Endodermal cell (in vitro differentiated cells): ENCODE results near the gene ITPRIPL2. TPM values are rescaled to one million over a fixed set of nuclear protein-coding genes. Genes with fewer than 3 reads are reported as not detected.

Source experiments
- DNase-seq: peaks from one replicate; pipeline ENCODE4 v3.0.0-alpha.2; 2017
- H3K27ac ChIP-seq: 2 replicates; pipeline ENCODE4 v1.5.1; 2013; ENCODE audit warnings: mild to moderate bottlenecking, low read depth, low read length, moderate library complexity
- H3K27me3 ChIP-seq: 2 replicates; pipeline ENCODE4 v1.6.1; 2013; ENCODE audit warnings: mild to moderate bottlenecking, low read length, moderate library complexity; ENCODE audit not compliant: insufficient read depth, control insufficient read depth, poor library complexity, severe bottlenecking
- H3K36me3 ChIP-seq: 2 replicates; pipeline ENCODE4 v1.7.0; 2013; ENCODE audit warnings: mild to moderate bottlenecking, low read length, moderate library complexity; ENCODE audit not compliant: control insufficient read depth, insufficient read depth
- H3K4me1 ChIP-seq: one replicate; pipeline ENCODE4 v1.7.0; 2013; ENCODE audit warnings: low read length; ENCODE audit not compliant: control insufficient read depth, insufficient read depth
- H3K4me3 ChIP-seq: 2 replicates; pipeline ENCODE4 v1.5.1; 2013; ENCODE audit warnings: mild to moderate bottlenecking, low read length, moderate library complexity
- H3K9ac ChIP-seq: 2 replicates; pipeline ENCODE4 v1.6.1; 2013; ENCODE audit warnings: mild to moderate bottlenecking, low read length, moderate library complexity; ENCODE audit not compliant: poor library complexity, severe bottlenecking; ENCODE audit errors: extremely low read depth
- H3K9me3 ChIP-seq: 2 replicates; pipeline ENCODE4 v1.6.1; 2013; ENCODE audit warnings: mild to moderate bottlenecking, low read length, moderate library complexity; ENCODE audit not compliant: control insufficient read depth
- H3K27ac Mint-ChIP-seq: 2 replicates; pipeline ENCODE4 v1.8.0; 2020; ENCODE audit warnings: mixed read lengths
- H3K27me3 Mint-ChIP-seq: 2 replicates; pipeline ENCODE4 v1.8.0; 2021; ENCODE audit warnings: mild to moderate bottlenecking, mixed read lengths; ENCODE audit not compliant: insufficient read depth
- H3K36me3 Mint-ChIP-seq: 2 replicates; pipeline ENCODE4 v1.8.0; 2020; ENCODE audit warnings: low read depth, mixed read lengths
- H3K4me1 Mint-ChIP-seq: 2 replicates; pipeline ENCODE4 v1.8.0; 2020; ENCODE audit warnings: mixed read lengths
- H3K4me3 Mint-ChIP-seq: 2 replicates; pipeline ENCODE4 v1.8.0; 2020; ENCODE audit warnings: mild to moderate bottlenecking, moderate library complexity, mixed read lengths
- H3K9me3 Mint-ChIP-seq: 2 replicates; pipeline ENCODE4 v1.8.0; 2020; ENCODE audit warnings: mild to moderate bottlenecking, mixed read lengths
- WGBS, 2 experiments: methylation state at CpG; one replicate each; pipeline versions ENCODE4 v1.1.5 to v1.1.7; 2013; ENCODE audit warnings: missing lambda C conversion rate in 2 of 2, mixed read lengths in 1 of 2; ENCODE audit not compliant: insufficient coverage in 1 of 2, insufficient read length in 1 of 2; 5-methylcytosine and 5-hydroxymethylcytosine counted together
- total RNA-seq, 2 donors: library from RNA; stranded (reverse); fragmentation: NEBNext Ultra II Directional in 1 of 2; extraction: Animal tissue kit (Norgen Biotek cat#: 25700) in 1 of 2; gene quantifications; 2 replicates in 1 of 2; 3 replicates in 1 of 2; pipeline ENCODE4 v1.2.1, GENCODE V29; 2021
- TF ChIP-seq, protein P1 (sequence below): fragments of 200-600 bp; sonication (generic); conservative IDR thresholded peaks from 2 replicates; pipeline ENCODE4 v1.5.0; 2021; ENCODE audit warnings: antibody characterized with exemption, mild to moderate bottlenecking

Gene ITPRIPL2
- total RNA-seq, 2 donors from 2014 or later: 13.4 to 19.3 TPM

DNA sequence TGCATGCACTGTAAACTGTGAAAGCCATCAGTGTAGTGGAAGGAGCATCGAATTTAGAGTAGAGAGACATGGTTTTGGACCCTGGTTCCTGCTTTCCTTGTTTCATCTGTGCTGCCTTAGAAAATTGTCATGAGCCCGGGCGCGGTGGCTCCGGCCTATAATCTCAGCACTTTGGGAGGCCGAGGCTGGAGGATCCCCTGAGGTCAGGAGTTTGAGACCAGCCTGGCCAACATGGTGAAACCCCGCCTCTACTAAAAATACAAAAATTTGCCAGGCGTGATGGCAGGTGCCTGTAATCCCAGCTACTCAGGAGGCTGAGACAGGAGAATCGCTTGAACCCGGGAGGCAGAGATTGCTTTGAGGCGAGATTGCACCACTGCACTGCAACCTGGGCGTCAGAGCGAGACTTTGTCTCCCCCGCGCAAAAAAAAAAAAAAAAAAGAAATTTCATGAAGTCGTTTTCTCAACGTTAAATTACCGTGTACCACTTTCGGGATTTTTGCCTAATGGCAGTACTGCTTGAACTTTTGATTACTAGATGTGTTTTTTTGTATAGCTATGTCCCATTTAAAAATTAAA, 45.4 kb upstream of the ITPRIPL2 start:
- H3K27me3 Mint-ChIP-seq: no peaks in the 10 kb centered on the region
- 67% methylated on average over 15 to 16 of the region's 19 CpGs for WGBS, 2 experiments
- peak overlapping the region; percentile 98 for H3K27ac ChIP-seq

GRCh38 chr16:19071811-19072777, 41.7 kb upstream of the ITPRIPL2 start:
- no peak overlapping the region for H3K4me3 Mint-ChIP-seq
- peak; percentile 88 for DNase-seq
- Histone ChIP-seq H3K27me3 (no peaks in the 10 kb centered on the region), H3K36me3 (peaks cover 35% of the 10 kb centered on the region), H3K9me3 (no peaks in the 10 kb centered on the region), H3K4me3 (no peak overlapping the region), H3K4me1 (no peaks in the 10 kb centered on the region), H3K27ac (no peak overlapping the region), H3K9ac (no peak overlapping the region)
- TF ChIP-seq, protein P1, sequence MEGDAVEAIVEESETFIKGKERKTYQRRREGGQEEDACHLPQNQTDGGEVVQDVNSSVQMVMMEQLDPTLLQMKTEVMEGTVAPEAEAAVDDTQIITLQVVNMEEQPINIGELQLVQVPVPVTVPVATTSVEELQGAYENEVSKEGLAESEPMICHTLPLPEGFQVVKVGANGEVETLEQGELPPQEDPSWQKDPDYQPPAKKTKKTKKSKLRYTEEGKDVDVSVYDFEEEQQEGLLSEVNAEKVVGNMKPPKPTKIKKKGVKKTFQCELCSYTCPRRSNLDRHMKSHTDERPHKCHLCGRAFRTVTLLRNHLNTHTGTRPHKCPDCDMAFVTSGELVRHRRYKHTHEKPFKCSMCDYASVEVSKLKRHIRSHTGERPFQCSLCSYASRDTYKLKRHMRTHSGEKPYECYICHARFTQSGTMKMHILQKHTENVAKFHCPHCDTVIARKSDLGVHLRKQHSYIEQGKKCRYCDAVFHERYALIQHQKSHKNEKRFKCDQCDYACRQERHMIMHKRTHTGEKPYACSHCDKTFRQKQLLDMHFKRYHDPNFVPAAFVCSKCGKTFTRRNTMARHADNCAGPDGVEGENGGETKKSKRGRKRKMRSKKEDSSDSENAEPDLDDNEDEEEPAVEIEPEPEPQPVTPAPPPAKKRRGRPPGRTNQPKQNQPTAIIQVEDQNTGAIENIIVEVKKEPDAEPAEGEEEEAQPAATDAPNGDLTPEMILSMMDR: peak; percentile 87
- peaks cover 26% of the 10 kb centered on the region for H3K36me3 Mint-ChIP-seq
- 80 to 81% methylated on average over 16 to 21 of the region's 21 CpGs for WGBS, 2 experiments
- H3K27ac Mint-ChIP-seq: no peak overlapping the region
- H3K9me3 Mint-ChIP-seq: no peaks in the 10 kb centered on the region
- H3K27me3 Mint-ChIP-seq: no peaks in the 10 kb centered on the region
- H3K4me1 Mint-ChIP-seq: no peaks in the 10 kb centered on the region

More for the DNA sequence above, 45.4 kb upstream of the ITPRIPL2 start:
- Mint-ChIP-seq H3K9me3 (no peaks in the 10 kb centered on the region), H3K36me3 (peaks cover 11% of the 10 kb centered on the region), H3K4me3 (peak overlapping the region; percentile 89), H3K4me1 (no peaks in the 10 kb centered on the region), H3K27ac (peak overlapping the region; percentile 95)
- Histone ChIP-seq H3K9me3 (no peaks in the 10 kb centered on the region), H3K4me3 (peak overlapping the region; percentile 97), H3K36me3 (peaks cover 14% of the 10 kb centered on the region), H3K9ac (peak overlapping the region; percentile 99), H3K4me1 (no peaks in the 10 kb centered on the region), H3K27me3 (no peaks in the 10 kb centered on the region)
- no peak for DNase-seq
- TF ChIP-seq, protein P1: no peak

DNA sequence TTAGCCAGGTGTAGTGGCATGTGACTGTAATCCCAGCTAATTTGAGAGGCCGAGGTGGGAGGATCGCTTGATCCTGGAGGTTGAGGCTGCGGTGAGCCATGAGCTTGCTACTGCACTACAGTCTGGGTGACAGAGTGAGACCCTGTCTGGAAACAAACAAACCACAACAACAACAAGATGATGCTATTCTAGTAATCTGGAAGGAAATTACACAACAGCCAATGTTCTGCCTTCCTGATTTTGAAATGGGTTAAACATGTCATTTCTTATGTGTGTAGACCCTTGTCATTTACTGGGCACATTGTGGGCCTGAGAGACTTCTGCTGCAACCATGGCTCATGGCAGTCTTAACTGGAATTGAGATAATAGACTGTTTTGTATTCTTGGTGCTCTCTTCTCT, 40.4 kb upstream of the ITPRIPL2 start:
- TF ChIP-seq, protein P1: no peak
- Histone ChIP-seq H3K4me3 (no peak overlapping the region), H3K4me1 (no peaks in the 10 kb centered on the region), H3K9ac (no peak overlapping the region), H3K36me3 (peaks cover 43% of the 10 kb centered on the region), H3K27me3 (no peaks in the 10 kb centered on the region), H3K9me3 (no peaks in the 10 kb centered on the region), H3K27ac (no peak overlapping the region)
- WGBS, 2 experiments: 90 to 97% methylated on average over 3 of the region's 3 CpGs
- no peak for DNase-seq
- H3K9me3 Mint-ChIP-seq: no peaks in the 10 kb centered on the region
- H3K27ac Mint-ChIP-seq: no peak overlapping the region
- H3K27me3 Mint-ChIP-seq: no peaks in the 10 kb centered on the region
- no peaks in the 10 kb centered on the region for H3K4me1 Mint-ChIP-seq
- H3K36me3 Mint-ChIP-seq: peaks cover 30% of the 10 kb centered on the region
- no peak overlapping the region for H3K4me3 Mint-ChIP-seq
